GM12891 (cell line): ENCODE results near the gene PDE1A.

ENCODE experiments used
- PAX5 ChIP-seq: IDR thresholded peaks from 2 replicates; pipeline ENCODE4 v1.6.1; 2011; ENCODE audit warnings: low read length, moderate library complexity, mild to moderate bottlenecking; ENCODE audit not compliant: insufficient read depth, severe bottlenecking
- POLR2A ChIP-seq: IDR thresholded peaks from 2 replicates; pipeline ENCODE4 v1.6.1; 2011; ENCODE audit warnings: low read depth, low read length, control low read depth
- POLR2AphosphoS5 ChIP-seq: IDR thresholded peaks from 2 replicates; pipeline ENCODE4 v1.6.1; 2011; ENCODE audit warnings: low read depth, low read length, control low read depth
- SPI1 ChIP-seq: IDR thresholded peaks from 2 replicates; pipeline ENCODE4 v1.6.1; 2011; ENCODE audit warnings: low read depth, low read length, control low read depth
- TAF1 ChIP-seq: IDR thresholded peaks from 2 replicates; pipeline ENCODE4 v1.6.1; 2011; ENCODE audit warnings: low read depth, low read length, control low read depth

- no peak for TF ChIP-seq POLR2AphosphoS5
- no peak for TF ChIP-seq SPI1
- no peak for TF ChIP-seq POLR2A
- TF ChIP-seq TAF1, result no peak
- no peak for TF ChIP-seq PAX5
Observed at GRCh38 chr2:182248362-182248761, 178.5 kb downstream of the PDE1A start.
